GM19467 (cell line): ENCODE measurements around the gene DCAKD.

Source experiments
- ATAC-seq: cut with Tn5 transposase; IDR thresholded peaks from one replicate; pipeline ENCODE4 v1.9.1; 2021; ENCODE audit warnings: mild to moderate bottlenecking, moderate library complexity; ENCODE audit not compliant: unreplicated experiment

The DCAKD gene

DNA sequence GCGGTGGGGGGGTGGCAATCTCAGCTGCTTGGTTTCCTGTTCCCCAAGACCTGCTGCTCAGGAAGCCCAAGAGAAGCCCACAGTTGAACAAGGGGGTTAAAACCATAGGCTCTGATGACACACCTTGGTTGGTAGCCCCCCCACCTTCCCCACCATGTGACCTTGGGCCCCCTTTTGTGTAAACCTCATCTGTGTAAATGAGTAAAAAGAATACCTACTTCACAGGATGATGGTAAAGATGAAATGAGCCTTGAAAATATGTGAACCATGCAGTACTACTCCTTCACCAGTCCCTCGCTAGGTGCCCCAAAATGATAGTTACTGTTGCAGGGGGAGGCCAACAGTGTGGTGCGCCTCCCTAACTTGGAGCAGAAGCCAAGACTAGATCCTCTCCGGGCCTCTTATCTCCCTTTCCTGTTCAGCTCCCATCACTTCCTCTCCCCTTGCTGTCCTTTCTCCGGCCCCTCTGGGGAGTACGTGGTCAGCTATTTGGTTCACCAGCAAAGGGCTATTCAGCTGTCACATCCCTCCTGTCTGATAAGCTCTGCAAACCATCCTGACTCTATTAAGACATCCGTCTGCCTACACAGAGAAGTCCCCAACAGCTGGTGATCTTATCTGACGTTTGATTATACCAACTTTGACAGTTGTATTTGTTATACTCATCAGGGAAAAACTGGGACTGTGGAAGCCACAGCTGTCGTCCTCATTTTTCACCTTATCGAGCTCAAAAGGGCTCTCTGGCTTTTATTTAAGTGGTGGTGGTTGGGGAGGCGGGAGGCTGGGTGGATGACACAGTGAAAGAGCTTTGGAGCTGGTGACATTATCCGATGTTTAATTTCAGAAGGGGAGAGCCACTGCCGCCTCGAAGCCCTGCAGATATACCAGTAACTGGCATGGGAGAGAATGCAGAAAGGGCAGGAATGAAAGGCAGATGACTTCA is 19.9 kb downstream of the DCAKD start:
- ATAC-seq: no peak

GRCh38 chr17:45030733-45031132 is 20.7 kb downstream of the DCAKD start:
- no peak for ATAC-seq

- ATAC-seq: no peak
These were observed 21.5 kb downstream of the DCAKD start for GRCh38 chr17:45029758-45030423.

- no peak for ATAC-seq
These were observed 22.3 kb downstream of the DCAKD start for GRCh38 chr17:45029096-45029495.

DNA sequence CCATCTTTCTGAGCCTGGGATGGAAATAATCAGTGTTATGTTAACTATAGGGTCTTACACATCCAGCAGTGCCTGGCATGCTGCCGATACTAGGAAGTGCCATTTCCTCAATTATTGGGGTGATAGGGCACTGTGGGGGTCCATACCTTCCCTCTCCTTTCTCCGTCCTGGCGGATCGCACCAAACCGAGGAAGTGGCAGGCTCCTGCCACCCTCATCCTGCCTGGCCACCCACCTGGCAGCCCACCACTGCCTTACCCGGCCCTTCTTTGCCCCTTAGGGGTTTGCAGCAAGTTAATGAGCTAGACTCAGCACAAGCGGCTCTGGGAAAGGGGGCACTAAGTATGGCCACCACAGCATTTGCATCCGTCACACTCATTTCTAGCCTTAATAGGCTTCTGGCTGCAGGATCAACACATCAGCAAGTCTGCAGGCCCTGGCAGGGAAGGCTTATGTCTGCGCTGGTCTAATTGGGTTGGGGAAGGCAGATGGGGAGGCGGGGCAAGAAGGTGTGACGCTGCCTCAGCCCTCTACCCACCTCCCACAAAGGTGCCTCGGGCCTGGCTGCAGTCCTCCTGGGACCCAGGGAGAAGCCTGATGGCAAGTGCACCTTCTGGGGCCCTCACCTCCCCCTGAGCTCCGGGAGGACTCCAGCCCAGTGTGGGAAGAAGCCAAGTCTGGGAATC is 28.6 kb downstream of the DCAKD start:
- no peak for ATAC-seq

DNA sequence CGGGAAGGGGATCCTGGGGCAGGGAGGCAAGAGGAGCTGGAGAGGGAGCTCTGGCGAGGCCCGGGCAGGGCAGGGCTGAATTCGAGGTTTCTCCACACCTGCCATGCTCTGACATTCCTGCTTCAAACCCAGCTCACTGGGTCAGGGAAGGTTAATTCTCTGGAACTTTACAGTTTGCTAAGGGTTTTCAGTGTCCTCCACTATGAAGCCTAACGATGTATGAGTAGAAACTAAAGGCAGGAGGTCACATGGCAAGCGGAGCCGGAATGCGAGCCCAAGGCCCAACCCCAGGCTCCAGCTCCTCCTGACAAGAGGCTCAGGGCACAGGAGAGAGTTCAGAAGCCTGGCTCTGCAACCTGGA is 29.2 kb downstream of the DCAKD start:
- ATAC-seq: no peak

DNA sequence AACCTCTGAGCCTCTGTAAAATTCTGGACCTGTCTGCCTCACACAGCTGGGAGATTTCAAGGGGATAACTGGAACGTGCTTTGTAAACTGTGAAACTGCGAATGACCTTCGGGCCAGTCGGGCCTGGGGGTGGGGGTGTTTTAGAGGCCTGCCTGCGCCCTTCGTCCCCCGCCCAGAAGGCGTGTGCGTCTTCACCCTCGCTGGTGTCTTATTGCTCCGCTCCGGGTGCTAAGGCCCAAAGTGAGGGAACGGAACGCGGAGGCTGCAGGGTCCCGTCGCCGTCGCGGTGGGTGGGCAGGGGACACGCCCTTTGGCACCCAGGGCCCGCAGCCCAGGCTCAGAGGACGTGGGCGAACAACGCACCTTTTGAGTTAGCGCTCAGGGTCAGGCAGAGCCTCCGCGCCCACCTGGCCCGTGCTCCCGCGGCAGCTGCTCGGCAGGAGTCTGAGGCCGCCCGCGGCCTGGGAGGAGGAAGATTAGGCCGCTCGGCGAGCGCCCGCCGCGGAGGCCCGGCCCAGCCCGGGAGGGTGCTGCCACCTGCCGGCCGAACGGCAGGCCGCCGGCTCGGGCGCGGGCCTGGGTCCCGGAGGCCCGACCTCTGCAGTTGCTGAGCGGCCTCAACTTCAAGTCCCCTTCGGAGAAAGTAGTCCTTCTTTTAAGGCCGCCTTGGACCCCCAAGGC is 29.7 kb downstream of the DCAKD start:
- no peak for ATAC-seq

DNA sequence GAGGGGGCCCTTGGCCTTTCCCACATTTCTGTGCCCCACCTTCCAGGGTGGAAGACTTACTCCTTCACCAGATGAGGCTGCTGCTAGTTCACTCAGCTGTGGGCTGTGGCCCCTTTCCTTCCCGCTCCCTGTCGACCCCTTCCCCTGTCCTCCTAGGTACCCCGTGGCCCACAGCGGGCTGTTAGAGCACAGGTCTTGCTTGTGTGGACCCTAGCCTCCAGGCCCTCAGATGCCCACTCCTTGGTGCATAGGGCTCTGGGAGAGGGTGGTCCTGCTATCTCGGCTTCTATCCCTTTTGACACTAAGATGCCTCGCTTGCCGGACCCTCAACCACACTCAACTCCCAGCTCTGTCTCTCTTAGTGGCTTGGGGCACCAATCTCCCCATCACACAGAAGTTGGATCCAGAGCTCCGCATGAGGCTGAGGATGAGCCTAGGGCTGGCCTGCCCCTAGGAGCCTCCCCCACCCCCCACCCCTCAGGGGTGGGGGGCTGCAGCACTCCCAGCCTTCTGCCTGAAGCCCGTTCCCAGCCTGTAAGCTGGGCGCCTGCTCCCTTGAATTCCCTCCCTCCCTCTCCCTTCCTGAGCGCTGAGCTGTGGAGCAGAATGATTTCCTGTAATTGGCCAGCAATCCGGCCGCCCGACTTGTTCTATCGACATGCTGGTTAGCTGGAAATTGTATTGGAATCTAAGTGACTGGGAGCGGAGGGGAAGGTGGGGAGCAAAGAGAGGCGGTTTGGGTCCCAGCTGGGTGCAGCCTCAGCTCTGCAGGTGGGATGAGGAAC is 30.9 kb downstream of the DCAKD start:
- no peak for ATAC-seq

GRCh38 chr17:45018848-45019711 is 32.4 kb downstream of the DCAKD start:
- ATAC-seq: no peak

- no peak for ATAC-seq
These were observed 33.0 kb downstream of the DCAKD start for GRCh38 chr17:45018514-45018847.

DNA sequence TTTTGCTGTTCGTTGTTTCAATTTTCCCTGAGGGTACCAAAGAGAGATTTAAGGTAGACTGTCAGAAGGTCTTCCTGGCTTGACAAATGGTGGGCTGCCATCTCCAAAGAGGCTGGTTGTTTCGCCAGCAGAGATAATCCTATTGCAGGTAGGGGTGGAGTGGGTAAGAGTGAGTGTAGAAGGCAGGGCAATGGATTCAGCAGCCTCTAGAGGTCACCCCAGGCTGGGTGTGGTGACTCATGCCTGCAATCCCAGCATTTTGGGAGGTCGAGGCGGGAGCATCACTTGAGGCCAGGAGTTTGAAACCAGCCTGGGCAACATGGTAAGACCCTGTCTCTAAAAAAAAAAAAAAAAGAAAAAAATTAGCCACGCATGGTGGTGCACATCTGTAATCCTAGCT is 34.6 kb downstream of the DCAKD start:
- no peak for ATAC-seq

GRCh38 chr17:45016237-45016636 is 35.2 kb downstream of the DCAKD start:
- no peak for ATAC-seq

DNA sequence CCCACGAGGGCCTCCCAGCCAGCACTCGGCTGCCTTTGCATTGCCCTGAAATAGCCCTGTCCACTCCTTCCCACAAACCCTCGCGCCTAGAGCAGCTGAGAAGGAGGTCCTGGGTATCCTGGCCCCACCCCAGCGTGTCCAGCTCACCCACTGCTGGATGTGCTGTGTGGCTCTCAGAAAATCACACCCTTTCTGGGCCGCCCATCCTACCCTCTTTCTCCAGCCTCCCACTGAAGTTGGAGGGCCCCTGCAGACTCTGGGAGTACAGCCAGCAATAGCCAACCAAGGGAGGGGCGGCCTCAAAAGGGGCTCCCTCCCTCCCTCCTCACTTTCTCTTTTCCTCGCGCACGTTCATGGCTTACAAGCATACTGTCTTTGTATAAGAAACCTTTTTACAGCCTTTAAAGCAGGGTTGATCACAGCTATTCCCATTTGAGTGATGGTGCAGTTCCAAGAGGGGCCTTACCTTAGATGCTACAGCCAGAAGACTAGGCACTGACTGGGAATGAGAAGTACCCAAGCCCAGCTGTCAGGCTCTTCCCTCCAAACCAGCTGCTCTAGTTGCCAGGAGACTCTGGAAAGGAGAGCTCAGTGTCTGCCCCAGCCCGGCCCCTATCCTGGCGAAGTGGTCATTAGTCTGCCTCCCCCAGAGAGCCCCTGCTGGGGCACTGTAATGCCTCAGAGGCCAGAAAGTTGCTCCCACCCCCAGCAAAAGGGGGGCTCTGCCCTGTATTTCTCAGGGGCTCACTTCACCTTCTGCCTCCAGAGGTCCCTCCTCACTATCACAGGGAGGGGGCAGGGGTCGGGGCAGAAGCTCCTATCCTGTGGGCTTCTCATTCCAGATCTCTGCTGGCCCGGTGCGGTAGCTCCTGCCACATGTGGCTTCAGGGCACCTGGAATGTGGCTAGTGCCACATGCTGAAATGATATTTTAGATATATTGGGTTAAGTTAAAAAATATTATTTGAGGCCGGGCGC is 38.1 kb downstream of the DCAKD start:
- ATAC-seq: no peak

GRCh38 chr17:45011767-45012166 is 39.7 kb downstream of the DCAKD start:
- ATAC-seq: no peak

DNA sequence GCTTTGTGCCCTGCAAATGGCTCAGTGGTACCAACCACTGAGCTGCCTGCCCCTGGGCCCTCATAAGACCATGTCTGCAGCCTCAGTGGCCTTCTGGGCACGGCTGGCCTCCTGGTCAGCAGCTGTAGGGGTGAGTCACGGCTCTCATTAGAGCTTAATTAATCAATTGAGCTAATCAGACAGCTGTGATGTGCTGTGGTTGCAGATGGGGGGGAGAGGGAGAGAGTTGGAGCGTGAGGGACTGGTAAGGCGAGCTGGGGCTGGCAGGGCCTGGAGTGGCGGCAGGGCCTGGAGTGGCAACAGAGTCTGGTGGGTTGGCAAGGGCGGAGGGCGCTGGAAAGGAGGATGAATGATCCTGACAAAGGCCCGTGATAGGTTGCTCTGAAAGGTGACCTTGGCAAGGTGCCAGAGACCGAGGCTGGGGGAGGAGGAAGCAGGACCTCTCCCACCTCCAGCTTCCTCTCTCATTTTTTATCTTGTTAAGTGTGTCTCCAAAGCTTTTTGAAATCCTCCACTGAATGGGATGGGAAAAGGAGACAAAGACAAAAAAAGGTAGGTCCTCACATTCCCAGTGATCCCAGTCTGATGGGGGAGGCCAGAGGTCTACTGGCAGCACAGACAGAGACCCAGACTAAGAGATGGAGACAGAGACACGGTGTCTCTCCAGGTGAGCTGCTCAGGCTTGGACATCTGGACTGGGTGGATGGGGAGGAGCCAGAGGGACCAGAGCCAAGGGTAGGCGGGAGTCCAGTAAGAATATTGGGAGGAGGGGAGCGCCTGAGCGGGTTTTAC is 41.6 kb downstream of the DCAKD start:
- no peak for ATAC-seq

- ATAC-seq: no peak
These were observed 43.2 kb downstream of the DCAKD start for GRCh38 chr17:45008216-45008615.

GRCh38 chr17:45006927-45007461 is 44.4 kb downstream of the DCAKD start:
- no peak for ATAC-seq
